Karpas-422 (cell line): ENCODE measurements around the gene CSRP1. TPM values are rescaled to one million over a fixed set of nuclear protein-coding genes. Genes with fewer than 3 reads are reported as not detected.

ENCODE experiments used
- DNase-seq: peaks from one replicate; pipeline ENCODE4 v3.0.0-alpha.2; 2015
- H2AFZ ChIP-seq: fragments of 200-600 bp; sonication (generic); 2 replicates; pipeline ENCODE4 v1.6.1; 2014; ENCODE audit warnings: antibody characterized with exemption, low read length, mixed read lengths
- H3K27ac ChIP-seq: fragments of 200-600 bp; sonication (generic); 2 replicates; pipeline ENCODE4 v1.5.1; 2014; ENCODE audit warnings: mild to moderate bottlenecking, low read length, moderate library complexity
- H3K27me3 ChIP-seq: fragments of 200-600 bp; sonication (generic); 2 replicates; pipeline ENCODE4 v1.6.1; 2014; ENCODE audit warnings: low read length, mixed read lengths
- H3K36me3 ChIP-seq: fragments of 200-600 bp; sonication (generic); 2 replicates; pipeline ENCODE4 v1.6.1; 2014; ENCODE audit warnings: low read length, mixed read lengths; ENCODE audit not compliant: insufficient read depth
- H3K4me1 ChIP-seq: fragments of 200-600 bp; sonication (generic); 2 replicates; pipeline ENCODE4 v1.6.1; 2014; ENCODE audit warnings: mild to moderate bottlenecking, low read length, mixed read lengths
- H3K4me2 ChIP-seq: fragments of 200-600 bp; sonication (generic); 2 replicates; pipeline ENCODE4 v1.6.1; 2014; ENCODE audit warnings: low read length, low read depth, mild to moderate bottlenecking; ENCODE audit not compliant: poor library complexity, severe bottlenecking
- H3K4me3 ChIP-seq: fragments of 200-600 bp; sonication (generic); 2 replicates; pipeline ENCODE4 v1.5.1; 2014; ENCODE audit warnings: mild to moderate bottlenecking, antibody characterized with exemption, low read length, mixed read lengths
- H3K79me2 ChIP-seq: fragments of 200-600 bp; sonication (generic); 2 replicates; pipeline ENCODE4 v1.6.1; 2014; ENCODE audit warnings: mild to moderate bottlenecking, low read length, mixed read lengths
- H3K9ac ChIP-seq: fragments of 200-600 bp; sonication (generic); 2 replicates; pipeline ENCODE4 v1.6.0; 2014; ENCODE audit warnings: low read length
- H3K9me2 ChIP-seq: fragments of 200-600 bp; sonication (generic), shearing (Covaris generic); replicated peaks from 2 replicates; pipeline ENCODE4 v1.6.0; 2014; ENCODE audit warnings: mild to moderate bottlenecking, low read length, moderate library complexity; ENCODE audit not compliant: insufficient read depth
- H3K9me3 ChIP-seq: fragments of 300-700, 200-600 bp; sonication (generic); 2 replicates; pipeline ENCODE4 v1.6.1; 2014; ENCODE audit warnings: low read length, mixed read lengths
- H4K20me1 ChIP-seq: fragments of 200-600 bp; sonication (generic); 2 replicates; pipeline ENCODE4 v1.6.1; 2014; ENCODE audit warnings: mild to moderate bottlenecking, antibody characterized with exemption, low read length, low read depth; ENCODE audit not compliant: insufficient read depth
- total RNA-seq: library from RNA; depleted of rRNA; stranded (reverse); fragments of >200 nt; shearing (Covaris generic); gene quantifications from 2 replicates; pipeline ENCODE4 v1.2.3, GENCODE V29; 2014; ENCODE audit warnings: low replicate concordance

The CSRP1 gene
- total RNA-seq, 1 experiment from 2014 or later, result 39.8 TPM

GRCh38 chr1:201499795-201500669 lies 6.9 kb downstream of the CSRP1 start:
- Histone ChIP-seq H3K9me2 (no peaks in the 10 kb centered on the region), H3K9ac (no peak overlapping the region), H3K36me3 (no peaks in the 10 kb centered on the region; the same call in 1 of the 2 replicates), H3K4me2 (no peak overlapping the region), H3K27me3 (no peaks in the 10 kb centered on the region), H3K27ac (no peak overlapping the region), H3K4me1 (peaks cover 16% of the 10 kb centered on the region), H3K4me3 (no peak overlapping the region), H2AFZ (no peak overlapping the region), H3K9me3 (no peaks in the 10 kb centered on the region), H3K79me2 (peaks cover 62% of the 10 kb centered on the region), H4K20me1 (0 out of 2 replicates have a peak, but pooled peaks cover 3% of the 10 kb centered on the region)
- no peak for DNase-seq

- Histone ChIP-seq H3K9ac (no peak overlapping the region), H3K4me2 (no peak overlapping the region), H3K79me2 (peaks cover 53% of the 10 kb centered on the region)
These were observed 7.7 kb downstream of the CSRP1 start for GRCh38 chr1:201499191-201499590.

GRCh38 chr1:201498621-201499020 lies 8.3 kb downstream of the CSRP1 start:
- peaks cover 7% of the 10 kb centered on the region; the same call in 1 of the 2 replicates for H3K36me3 ChIP-seq
- H3K9me3 ChIP-seq, result no peaks in the 10 kb centered on the region
- H3K27ac ChIP-seq, result no peak overlapping the region
- peaks cover 4% of the 10 kb centered on the region; the same call in 1 of the 2 replicates for H3K4me1 ChIP-seq
- no peak overlapping the region for H3K9ac ChIP-seq
- H2AFZ ChIP-seq, result no peak overlapping the region
- no peak overlapping the region for H3K4me2 ChIP-seq
- no peak overlapping the region for H3K4me3 ChIP-seq
- H3K79me2 ChIP-seq, result peaks cover 48% of the 10 kb centered on the region
- no peaks in the 10 kb centered on the region for H3K27me3 ChIP-seq
- no peaks in the 10 kb centered on the region for H3K9me2 ChIP-seq
- H4K20me1 ChIP-seq, result 0 out of 2 replicates have a peak, but pooled peaks cover 3% of the 10 kb centered on the region
- no peak for DNase-seq

More at GRCh38 chr1:201499191-201499590, 7.7 kb downstream of the CSRP1 start:
- Histone ChIP-seq H3K27me3 (no peaks in the 10 kb centered on the region), H3K9me2 (no peaks in the 10 kb centered on the region), H3K4me1 (peaks cover 7% of the 10 kb centered on the region; the same call in 1 of the 2 replicates), H3K9me3 (no peaks in the 10 kb centered on the region), H4K20me1 (0 out of 2 replicates have a peak, but pooled peaks cover 3% of the 10 kb centered on the region), H2AFZ (no peak overlapping the region), H3K4me3 (no peak overlapping the region), H3K36me3 (peaks cover 2% of the 10 kb centered on the region; the same call in 1 of the 2 replicates), H3K27ac (no peak overlapping the region)
- DNase-seq, result no peak

GRCh38 chr1:201497935-201498509 lies 8.9 kb downstream of the CSRP1 start:
- Histone ChIP-seq H3K9ac (no peak overlapping the region), H3K79me2 (peaks cover 42% of the 10 kb centered on the region), H2AFZ (no peak overlapping the region), H3K4me3 (no peak overlapping the region), H3K9me3 (no peaks in the 10 kb centered on the region), H3K9me2 (no peaks in the 10 kb centered on the region), H3K36me3 (peaks cover 8% of the 10 kb centered on the region; the same call in 1 of the 2 replicates), H3K4me1 (no peaks in the 10 kb centered on the region), H3K27me3 (no peaks in the 10 kb centered on the region), H4K20me1 (0 out of 2 replicates have a peak, but pooled peaks cover 3% of the 10 kb centered on the region), H3K4me2 (no peak overlapping the region), H3K27ac (no peak overlapping the region)
- no peak for DNase-seq

- peaks cover 31% of the 10 kb centered on the region for H3K79me2 ChIP-seq
- 0 out of 2 replicates have a peak, but pooled peaks cover 3% of the 10 kb centered on the region for H4K20me1 ChIP-seq
- H3K36me3 ChIP-seq, result peaks cover 8% of the 10 kb centered on the region; the same call in 1 of the 2 replicates
- H3K9me3 ChIP-seq, result no peaks in the 10 kb centered on the region
- no peak overlapping the region for H3K9ac ChIP-seq
- no peaks in the 10 kb centered on the region for H3K4me1 ChIP-seq
- no peak for DNase-seq
- no peak overlapping the region for H3K4me2 ChIP-seq
- H2AFZ ChIP-seq, result no peak overlapping the region
- no peak overlapping the region for H3K27ac ChIP-seq
- H3K27me3 ChIP-seq, result no peaks in the 10 kb centered on the region
- no peak overlapping the region for H3K4me3 ChIP-seq
- no peaks in the 10 kb centered on the region for H3K9me2 ChIP-seq
These were observed 10.6 kb downstream of the CSRP1 start for GRCh38 chr1:201496296-201496690.

- peaks cover 8% of the 10 kb centered on the region; the same call in 1 of the 2 replicates for H3K36me3 ChIP-seq
These were observed 11.2 kb downstream of the CSRP1 start for GRCh38 chr1:201495551-201496295.

GRCh38 chr1:201493757-201494617 lies 12.9 kb downstream of the CSRP1 start:
- H4K20me1 ChIP-seq, result no peaks in the 10 kb centered on the region
- peaks cover 12% of the 10 kb centered on the region; the same call in 1 of the 2 replicates for H3K36me3 ChIP-seq

More at GRCh38 chr1:201495551-201496295, 11.2 kb downstream of the CSRP1 start:
- peaks cover under 1% of the 10 kb centered on the region; the same call in 1 of the 2 replicates for H3K4me1 ChIP-seq
- no peak overlapping the region for H2AFZ ChIP-seq
- H3K27ac ChIP-seq, result no peak overlapping the region
- H3K9me3 ChIP-seq, result no peaks in the 10 kb centered on the region
- H3K4me2 ChIP-seq, result no peak overlapping the region
- no peaks in the 10 kb centered on the region for H3K9me2 ChIP-seq
- no peak overlapping the region for H3K9ac ChIP-seq
- H3K27me3 ChIP-seq, result no peaks in the 10 kb centered on the region
- peaks cover 25% of the 10 kb centered on the region for H3K79me2 ChIP-seq
- no peak overlapping the region for H3K4me3 ChIP-seq
- no peak for DNase-seq
- H4K20me1 ChIP-seq, result 0 out of 2 replicates have a peak, but pooled peaks cover 3% of the 10 kb centered on the region

More at GRCh38 chr1:201493757-201494617, 12.9 kb downstream of the CSRP1 start:
- Histone ChIP-seq H3K9me3 (no peaks in the 10 kb centered on the region), H2AFZ (no peak overlapping the region), H3K4me3 (no peak overlapping the region), H3K9ac (no peak overlapping the region), H3K79me2 (peaks cover 13% of the 10 kb centered on the region), H3K9me2 (no peaks in the 10 kb centered on the region), H3K4me1 (peaks cover 14% of the 10 kb centered on the region), H3K27ac (no peak overlapping the region), H3K27me3 (no peaks in the 10 kb centered on the region), H3K4me2 (no peak overlapping the region)
- DNase-seq, result no peak
